ENCODE data around the gene BANP.
"Not testable (repeated sequence)": the region's sequence is repeated elsewhere in the genome, so short reads cannot be mapped to it uniquely, and the experiment has no call there.

DNA sequence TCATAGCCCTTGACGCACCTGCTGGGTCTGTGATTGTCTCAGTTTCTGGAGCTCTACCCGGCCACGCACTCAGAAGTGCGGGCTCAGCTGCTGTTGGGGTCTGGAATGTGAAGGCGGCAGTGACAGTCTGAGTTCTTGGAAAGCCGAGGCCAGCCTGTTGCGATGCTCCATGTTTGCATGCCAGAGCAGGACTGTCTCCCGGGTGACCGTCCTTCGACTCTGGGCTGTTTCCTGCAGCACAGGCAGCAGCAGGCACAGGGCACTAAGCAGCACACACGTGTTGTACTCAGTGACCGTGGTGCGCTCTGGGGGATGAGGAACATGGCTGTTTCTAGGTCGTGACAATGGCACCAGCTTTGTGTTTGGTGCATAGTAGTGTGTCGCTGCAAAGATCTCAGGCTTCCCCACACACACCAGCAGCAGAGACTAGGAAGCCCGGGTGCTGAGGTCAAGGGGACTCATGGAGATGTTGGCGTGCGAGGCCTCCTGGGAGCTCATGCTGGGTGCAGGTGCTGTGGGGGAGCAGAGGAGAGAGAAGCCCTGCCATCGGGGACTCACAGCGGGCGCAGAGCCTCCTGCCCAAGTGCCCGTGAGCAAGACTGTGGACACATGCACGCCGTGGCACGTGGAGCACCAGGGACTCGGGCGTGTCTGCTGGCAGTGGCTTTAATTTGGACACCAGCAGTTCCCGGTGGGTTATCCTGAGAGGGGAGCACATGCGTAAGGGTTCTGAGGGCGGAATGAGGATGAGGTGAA, 84.8 kb downstream of the BANP start:
- TF ChIP-seq POLR2A (IDR thresholded peaks at IDR 0.05), result not testable (repeated sequence)
- TF ChIP-seq, protein P1, sequence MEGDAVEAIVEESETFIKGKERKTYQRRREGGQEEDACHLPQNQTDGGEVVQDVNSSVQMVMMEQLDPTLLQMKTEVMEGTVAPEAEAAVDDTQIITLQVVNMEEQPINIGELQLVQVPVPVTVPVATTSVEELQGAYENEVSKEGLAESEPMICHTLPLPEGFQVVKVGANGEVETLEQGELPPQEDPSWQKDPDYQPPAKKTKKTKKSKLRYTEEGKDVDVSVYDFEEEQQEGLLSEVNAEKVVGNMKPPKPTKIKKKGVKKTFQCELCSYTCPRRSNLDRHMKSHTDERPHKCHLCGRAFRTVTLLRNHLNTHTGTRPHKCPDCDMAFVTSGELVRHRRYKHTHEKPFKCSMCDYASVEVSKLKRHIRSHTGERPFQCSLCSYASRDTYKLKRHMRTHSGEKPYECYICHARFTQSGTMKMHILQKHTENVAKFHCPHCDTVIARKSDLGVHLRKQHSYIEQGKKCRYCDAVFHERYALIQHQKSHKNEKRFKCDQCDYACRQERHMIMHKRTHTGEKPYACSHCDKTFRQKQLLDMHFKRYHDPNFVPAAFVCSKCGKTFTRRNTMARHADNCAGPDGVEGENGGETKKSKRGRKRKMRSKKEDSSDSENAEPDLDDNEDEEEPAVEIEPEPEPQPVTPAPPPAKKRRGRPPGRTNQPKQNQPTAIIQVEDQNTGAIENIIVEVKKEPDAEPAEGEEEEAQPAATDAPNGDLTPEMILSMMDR (IDR thresholded peaks at IDR 0.05), result not testable (repeated sequence)

Data from breast epithelium (tissue), 3 donors.